ENCODE data around the gene TOX2. TPM values are rescaled to one million over a fixed set of nuclear protein-coding genes. Genes with fewer than 3 reads are reported as not detected.

TOX2 gene
- total and polyA plus RNA-seq, 5 donors from 2014 or later = 2.0 to 9.2 (median 3.4) TPM

GRCh38 chr20:44073011-44073674, 158.5 kb downstream of the TOX2 start:
- no peak overlapping the region for H3K4me3 ChIP-seq (ENCODE audit: low read depth, low read length)
- no peak for DNase-seq
- no peaks in the 10 kb centered on the region for H3K9me3 ChIP-seq (ENCODE audit: control insufficient read depth in 2 of 2, low read length in 2 of 2)
- peak overlapping the region in 1 of 4 donors; percentile 24 for H3K4me3 Mint-ChIP-seq
- peaks cover 41% of the 10 kb centered on the region for H3K4me1 ChIP-seq (ENCODE audit: control insufficient read depth, insufficient read depth, low read length, poor library complexity, severe bottlenecking)
- no peak for ATAC-seq (ENCODE audit: low read depth in 2 of 2)
- H3K36me3 ChIP-seq (ENCODE audit: control insufficient read depth, insufficient read depth, low read length) = no peaks in the 10 kb centered on the region
- no peaks in the 10 kb centered on the region for H3K36me3 Mint-ChIP-seq
- no peak overlapping the region for H3K27ac ChIP-seq (ENCODE audit: insufficient read depth, low read length, poor library complexity, severe bottlenecking)
- no peaks in the 10 kb centered on the region for H3K9me3 Mint-ChIP-seq
- no peaks in the 10 kb centered on the region for H3K27me3 ChIP-seq (ENCODE audit: control insufficient read depth, insufficient read depth, low read length)
- H3K27ac Mint-ChIP-seq = peak overlapping the region; percentile 43 to 99 (median 62)
- H3K4me1 Mint-ChIP-seq = peaks cover 12 to 65% (median 43%) of the 10 kb centered on the region in 4 donors
- no peaks in the 10 kb centered on the region for H3K27me3 Mint-ChIP-seq

- peak overlapping the region; percentile 1 to 99 (median 62) for H3K27ac Mint-ChIP-seq
- Histone ChIP-seq H3K36me3 (ENCODE audit: control insufficient read depth, insufficient read depth, low read length) (no peaks in the 10 kb centered on the region), H3K9me3 (ENCODE audit: control insufficient read depth in 2 of 2, low read length in 2 of 2) (no peaks in the 10 kb centered on the region), H3K27me3 (ENCODE audit: control insufficient read depth, insufficient read depth, low read length) (no peaks in the 10 kb centered on the region), H3K4me3 (ENCODE audit: low read depth, low read length) (no peak overlapping the region), H3K4me1 (ENCODE audit: control insufficient read depth, insufficient read depth, low read length, poor library complexity, severe bottlenecking) (peaks cover 35% of the 10 kb centered on the region), H3K27ac (ENCODE audit: insufficient read depth, low read length, poor library complexity, severe bottlenecking) (no peak overlapping the region)
- peaks cover 12 to 63% (median 48%) of the 10 kb centered on the region in 4 donors for H3K4me1 Mint-ChIP-seq
- H3K9me3 Mint-ChIP-seq = no peaks in the 10 kb centered on the region
- H3K36me3 Mint-ChIP-seq = no peaks in the 10 kb centered on the region
- H3K4me3 Mint-ChIP-seq = peak overlapping the region in 1 of 4 donors; percentile 24
- no peaks in the 10 kb centered on the region for H3K27me3 Mint-ChIP-seq
- DNase-seq = no peak
- ATAC-seq (ENCODE audit: low read depth in 2 of 2) = no peak
Measured at GRCh38 chr20:44073675-44074071, 159.0 kb downstream of the TOX2 start.

- H3K27ac ChIP-seq (ENCODE audit: insufficient read depth, low read length, poor library complexity, severe bottlenecking) = no peak overlapping the region
- H3K4me1 ChIP-seq (ENCODE audit: control insufficient read depth, insufficient read depth, low read length, poor library complexity, severe bottlenecking) = peaks cover 27% of the 10 kb centered on the region
- no peak for ATAC-seq (ENCODE audit: low read depth in 2 of 2)
- H3K4me1 Mint-ChIP-seq = peaks cover 6 to 57% (median 44%) of the 10 kb centered on the region in 4 donors
- no peaks in the 10 kb centered on the region for H3K27me3 ChIP-seq (ENCODE audit: control insufficient read depth, insufficient read depth, low read length)
- no peaks in the 10 kb centered on the region for H3K36me3 ChIP-seq (ENCODE audit: control insufficient read depth, insufficient read depth, low read length)
- H3K4me3 ChIP-seq (ENCODE audit: low read depth, low read length) = no peak overlapping the region
- no peaks in the 10 kb centered on the region for H3K36me3 Mint-ChIP-seq
- no peaks in the 10 kb centered on the region for H3K27me3 Mint-ChIP-seq
- no peaks in the 10 kb centered on the region for H3K9me3 ChIP-seq (ENCODE audit: control insufficient read depth in 2 of 2, low read length in 2 of 2)
- H3K9me3 Mint-ChIP-seq = no peaks in the 10 kb centered on the region
- no peak overlapping the region for H3K4me3 Mint-ChIP-seq
- peak overlapping the region; percentile 2 to 69 (median 28) for H3K27ac Mint-ChIP-seq
- no peak for DNase-seq
Measured at GRCh38 chr20:44074252-44075151, 159.8 kb downstream of the TOX2 start.

- H3K27ac ChIP-seq (ENCODE audit: insufficient read depth, low read length, poor library complexity, severe bottlenecking) = no peak overlapping the region
- no peaks in the 10 kb centered on the region for H3K36me3 ChIP-seq (ENCODE audit: control insufficient read depth, insufficient read depth, low read length)
- ATAC-seq (ENCODE audit: low read depth in 2 of 2) (no peak), DNase-seq (no peak)
- H3K4me3 Mint-ChIP-seq = no peak overlapping the region
- peaks cover 18% of the 10 kb centered on the region for H3K4me1 ChIP-seq (ENCODE audit: control insufficient read depth, insufficient read depth, low read length, poor library complexity, severe bottlenecking)
- no peak overlapping the region for H3K4me3 ChIP-seq (ENCODE audit: low read depth, low read length)
- peak overlapping the region; percentile 2 to 79 (median 69) for H3K27ac Mint-ChIP-seq
- no peaks in the 10 kb centered on the region for H3K27me3 Mint-ChIP-seq
- no peaks in the 10 kb centered on the region for H3K36me3 Mint-ChIP-seq
- H3K27me3 ChIP-seq (ENCODE audit: control insufficient read depth, insufficient read depth, low read length) = no peaks in the 10 kb centered on the region
- peaks cover 2 to 51% (median 38%) of the 10 kb centered on the region in 4 donors for H3K4me1 Mint-ChIP-seq
- no peaks in the 10 kb centered on the region for H3K9me3 ChIP-seq (ENCODE audit: control insufficient read depth in 2 of 2, low read length in 2 of 2)
- no peaks in the 10 kb centered on the region for H3K9me3 Mint-ChIP-seq
Measured at GRCh38 chr20:44075191-44075949, 160.7 kb downstream of the TOX2 start.

GRCh38 chr20:44075950-44076232, 161.2 kb downstream of the TOX2 start:
- Histone ChIP-seq H3K27ac (ENCODE audit: insufficient read depth, low read length, poor library complexity, severe bottlenecking) (no peak overlapping the region), H3K4me1 (ENCODE audit: control insufficient read depth, insufficient read depth, low read length, poor library complexity, severe bottlenecking) (peaks cover 13% of the 10 kb centered on the region), H3K36me3 (ENCODE audit: control insufficient read depth, insufficient read depth, low read length) (no peaks in the 10 kb centered on the region), H3K4me3 (ENCODE audit: low read depth, low read length) (no peak overlapping the region), H3K9me3 (ENCODE audit: control insufficient read depth in 2 of 2, low read length in 2 of 2) (no peaks in the 10 kb centered on the region), H3K27me3 (ENCODE audit: control insufficient read depth, insufficient read depth, low read length) (no peaks in the 10 kb centered on the region)
- Mint-ChIP-seq H3K27me3 (no peaks in the 10 kb centered on the region), H3K4me3 (no peak overlapping the region), H3K36me3 (no peaks in the 10 kb centered on the region), H3K4me1 (peaks cover 0 to 53% (median 39%) of the 10 kb centered on the region in 4 donors), H3K9me3 (no peaks in the 10 kb centered on the region), H3K27ac (peak overlapping the region in 1 of 3 donors; percentile 2)
- ATAC-seq (ENCODE audit: low read depth in 2 of 2) = no peak
- no peak for DNase-seq

- no peaks in the 10 kb centered on the region for H3K36me3 Mint-ChIP-seq
- no peaks in the 10 kb centered on the region for H3K36me3 ChIP-seq (ENCODE audit: control insufficient read depth, insufficient read depth, low read length)
- H3K27ac ChIP-seq (ENCODE audit: insufficient read depth, low read length, poor library complexity, severe bottlenecking) = no peak overlapping the region
- no peak for DNase-seq
- no peaks in the 10 kb centered on the region for H3K27me3 Mint-ChIP-seq
- H3K4me3 Mint-ChIP-seq = no peak overlapping the region
- H3K4me1 Mint-ChIP-seq = peaks cover 0 to 31% (median 21%) of the 10 kb centered on the region in 4 donors
- no peaks in the 10 kb centered on the region for H3K4me1 ChIP-seq (ENCODE audit: control insufficient read depth, insufficient read depth, low read length, poor library complexity, severe bottlenecking)
- no peaks in the 10 kb centered on the region for H3K9me3 Mint-ChIP-seq
- no peaks in the 10 kb centered on the region for H3K9me3 ChIP-seq (ENCODE audit: control insufficient read depth in 2 of 2, low read length in 2 of 2)
- H3K4me3 ChIP-seq (ENCODE audit: low read depth, low read length) = no peak overlapping the region
- no peaks in the 10 kb centered on the region for H3K27me3 ChIP-seq (ENCODE audit: control insufficient read depth, insufficient read depth, low read length)
- peak overlapping the region in 2 of 3 donors; percentile 25 to 86 for H3K27ac Mint-ChIP-seq
- ATAC-seq (ENCODE audit: low read depth in 2 of 2) = no peak
Measured at GRCh38 chr20:44079291-44079690, 164.6 kb downstream of the TOX2 start.

GRCh38 chr20:44080064-44080463, 165.4 kb downstream of the TOX2 start:
- no peak overlapping the region for H3K27ac ChIP-seq (ENCODE audit: insufficient read depth, low read length, poor library complexity, severe bottlenecking)
- H3K27me3 ChIP-seq (ENCODE audit: control insufficient read depth, insufficient read depth, low read length) = no peaks in the 10 kb centered on the region
- DNase-seq (no peak), ATAC-seq (ENCODE audit: low read depth in 2 of 2) (no peak)
- H3K36me3 ChIP-seq (ENCODE audit: control insufficient read depth, insufficient read depth, low read length) = no peaks in the 10 kb centered on the region
- Mint-ChIP-seq H3K36me3 (no peaks in the 10 kb centered on the region), H3K27me3 (no peaks in the 10 kb centered on the region), H3K9me3 (no peaks in the 10 kb centered on the region), H3K4me1 (peaks cover 0 to 23% (median 15%) of the 10 kb centered on the region in 4 donors), H3K4me3 (no peak overlapping the region), H3K27ac (peak overlapping the region; percentile 32 to 86 (median 61))
- H3K9me3 ChIP-seq (ENCODE audit: control insufficient read depth in 2 of 2, low read length in 2 of 2) = no peaks in the 10 kb centered on the region
- no peaks in the 10 kb centered on the region for H3K4me1 ChIP-seq (ENCODE audit: control insufficient read depth, insufficient read depth, low read length, poor library complexity, severe bottlenecking)
- no peak overlapping the region for H3K4me3 ChIP-seq (ENCODE audit: low read depth, low read length)
